ENCODE data around the gene SMG6.

DNA sequence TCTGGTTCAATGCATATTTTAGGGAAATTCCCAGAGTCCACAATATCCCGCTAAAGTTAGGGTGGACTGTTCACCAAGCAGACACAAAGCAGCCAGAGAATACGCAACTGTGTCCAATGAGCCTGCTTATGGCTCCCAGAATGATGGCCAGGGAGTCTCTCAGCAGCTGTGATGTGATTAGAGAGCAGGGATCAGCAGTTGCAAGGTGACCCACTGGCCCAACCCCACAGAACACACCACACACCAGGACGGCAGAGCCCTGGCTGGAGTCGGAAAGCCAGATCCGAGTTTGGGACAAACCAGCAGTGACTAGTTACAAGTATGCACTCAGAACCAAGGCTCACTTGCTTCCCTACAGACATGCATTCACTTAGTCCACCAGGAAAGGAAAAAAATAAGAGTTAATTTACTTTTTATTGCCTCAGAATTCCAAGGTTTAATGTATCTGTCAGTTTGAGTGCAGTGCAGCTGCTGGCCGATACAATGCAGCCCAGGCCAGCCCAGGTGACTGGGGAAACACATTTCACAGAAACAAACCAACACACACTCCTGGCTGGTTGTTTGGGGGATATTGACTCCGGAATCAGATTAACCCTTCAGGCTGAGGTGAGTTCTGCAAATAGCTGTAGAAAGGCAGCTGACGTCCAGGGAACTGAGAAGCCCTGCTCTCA is 127.0 kb downstream of the SMG6 start:
- TF ChIP-seq CTCF (IDR thresholded peaks at IDR 0.05), result no peak
- no peak for TF ChIP-seq NFE2L1 (CRISPR knock-in tag; IDR thresholded peaks at IDR 0.05)
- TF ChIP-seq MYBL2 (CRISPR knock-in tag; IDR thresholded peaks at IDR 0.05), result no peak
- TF ChIP-seq ATF2 (CRISPR knock-in tag; IDR thresholded peaks at IDR 0.05; ENCODE audit: borderline replicate concordance, low read depth), result no peak
- TF ChIP-seq RELA (CRISPR knock-in tag; IDR thresholded peaks at IDR 0.05; ENCODE audit: borderline replicate concordance), result no peak

All from WTC11 (cell line).